K562 treated with DMSO at 1 percent for 12 hours (cell line): ENCODE measurements around the gene CCDC107. TPM values are rescaled to one million over a fixed set of nuclear protein-coding genes. Genes with fewer than 3 reads are reported as not detected.

Experiments
- total RNA-seq: library from RNA; unstranded; fragments of 300-600 nt; gene quantifications from 2 replicates; pipeline ENCODE4 v1.2.3, GENCODE V29; 2022; ENCODE audit not compliant: insufficient read depth

CCDC107 gene
- total RNA-seq, result 16.5 and 19.3 TPM in 2 replicates

GRCh38 chr9:35658137-35658967, at the start of gene CCDC107:
Gene CCDC107, plus strand, starts transcription at chr9:35658292. Its CDS starts 88 bp downstream, at chr9:35658380.

GRCh38 chr9:35618325-35618727, 39.8 kb upstream of the CCDC107 start, which contains the start of gene CD72:
Gene CD72, minus strand, starts transcription at chr9:35618413. Its CDS starts 110 bp downstream, at chr9:35618303.

GRCh38 chr9:35650341-35651158, 7.5 kb upstream of the CCDC107 start, which contains the start of gene SIT1:
Gene SIT1, minus strand, starts transcription at chr9:35650931. Its CDS starts 78 bp downstream, at chr9:35650853.

GRCh38 chr9:35657546-35658136, 451 bp upstream of the CCDC107 start, which contains the start of gene RMRP:
Gene RMRP, minus strand, starts transcription at chr9:35658019.

GRCh38 chr9:35664531-35665470, 6.7 kb downstream of the CCDC107 start, which contains the start of gene ARHGEF39:
Gene ARHGEF39, minus strand, starts transcription at chr9:35665195. Its CDS starts 26 bp downstream, at chr9:35665169.

GRCh38 chr9:35673132-35674024, 15.3 kb downstream of the CCDC107 start, which contains the start of gene CA9:
Gene CA9, plus strand, starts transcription at chr9:35673928. Its CDS starts 32 bp downstream, at chr9:35673960.

GRCh38 chr9:35689542-35690293, 31.6 kb downstream of the CCDC107 start, which contains the start of gene TPM2:
Gene TPM2, minus strand, starts transcription at chr9:35689925. Its CDS starts 108 bp downstream, at chr9:35689817.

Other genes starting within 250 kb of the CCDC107 start
- gene RUSC2, start 168.2 kb upstream of the CCDC107 start, total RNA-seq, result 4.4 and 10.3 TPM in 2 replicates
- 10.3 and 21.6 TPM in 2 replicates for gene TESK1, start 53.0 kb upstream of the CCDC107 start, total RNA-seq
- 1.2 TPM in 1 of 2 replicates, not detected in the other for gene CD72, start 39.9 kb upstream of the CCDC107 start, total RNA-seq
- gene SIT1, start 7.4 kb upstream of the CCDC107 start, total RNA-seq, result not detected in 2 replicates
- gene RMRP, start 273 bp upstream of the CCDC107 start, total RNA-seq, result not detected in 2 replicates
- 6.5 and 15.3 TPM in 2 replicates for gene ARHGEF39, start 6.9 kb downstream of the CCDC107 start, total RNA-seq
- gene CA9, start 15.6 kb downstream of the CCDC107 start, total RNA-seq, result 0.68 and 6.6 TPM in 2 replicates
- gene TPM2, start 31.6 kb downstream of the CCDC107 start, total RNA-seq, result 3.0 and 3.1 TPM in 2 replicates
- gene TLN1, start 73.9 kb downstream of the CCDC107 start, total RNA-seq, result 73.8 and 145 TPM in 2 replicates
- 31.0 and 35.1 TPM in 2 replicates for gene CREB3, start 74.4 kb downstream of the CCDC107 start, total RNA-seq
- 30.1 and 65.7 TPM in 2 replicates for gene GBA2, start 90.9 kb downstream of the CCDC107 start, total RNA-seq
- gene RGP1, start 91.0 kb downstream of the CCDC107 start, total RNA-seq, result 3.0 and 13.3 TPM in 2 replicates
- not detected in 2 replicates for gene MSMP, start 96.0 kb downstream of the CCDC107 start, total RNA-seq
- gene NPR2, start 133.3 kb downstream of the CCDC107 start, total RNA-seq, result 1.5 and 3.2 TPM in 2 replicates
- not detected in 2 replicates for gene SPAG8, start 154.0 kb downstream of the CCDC107 start, total RNA-seq
- 60.7 and 93.3 TPM in 2 replicates for gene HINT2, start 156.8 kb downstream of the CCDC107 start, total RNA-seq
- gene FAM221B, start 170.4 kb downstream of the CCDC107 start, total RNA-seq, result not detected in 2 replicates
- gene TMEM8B, start 170.9 kb downstream of the CCDC107 start, total RNA-seq, result 2.4 and 4.2 TPM in 2 replicates
- gene OR13J1, start 212.1 kb downstream of the CCDC107 start, total RNA-seq, result not detected in 2 replicates
- not detected in 2 replicates for gene HRCT1, start 247.9 kb downstream of the CCDC107 start, total RNA-seq